ENCODE measurements around the gene ZNF775. TPM values are rescaled to one million over a fixed set of nuclear protein-coding genes. Genes with fewer than 3 reads are reported as not detected.

ZNF775 gene
- total RNA-seq, 2 experiments from 2014 or later = 4.5 to 5.2 TPM

DNA sequence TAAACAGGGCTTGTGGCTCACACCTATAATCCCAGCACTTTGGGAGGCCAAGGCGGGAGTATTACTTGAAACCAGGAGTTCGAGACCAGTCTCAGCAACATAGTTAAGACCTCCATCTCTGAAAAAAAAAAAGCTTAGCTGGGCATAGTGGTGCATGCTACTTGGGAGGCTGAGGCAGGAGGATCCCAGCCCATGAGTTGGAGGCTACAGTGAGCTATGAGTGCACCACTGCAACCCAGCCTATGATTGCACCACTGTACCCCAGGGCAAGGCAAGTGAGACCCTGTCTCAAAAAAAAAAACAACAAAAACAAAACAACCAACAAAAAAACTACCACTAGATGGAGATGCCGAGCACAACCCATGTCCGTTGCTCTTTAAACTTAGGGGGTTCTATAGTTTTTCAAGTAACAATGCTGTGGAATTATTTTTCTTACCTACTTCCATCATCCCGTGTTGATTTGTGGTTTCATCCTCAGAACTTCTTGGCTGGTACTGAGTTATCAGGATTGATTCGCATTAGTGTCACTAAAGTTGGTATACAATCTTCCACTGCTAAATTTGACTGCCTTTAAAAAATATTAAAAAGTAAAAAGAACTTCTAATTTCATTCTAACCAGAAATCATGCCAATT, 22.7 kb upstream of the ZNF775 start:
- Mint-ChIP-seq H3K36me3 (ENCODE audit: low read depth) (no peaks in the 10 kb centered on the region), H3K4me1 (ENCODE audit: low read depth) (peaks cover 40% of the 10 kb centered on the region), H3K4me3 (no peak overlapping the region), H3K27me3 (ENCODE audit: low read depth) (no peaks in the 10 kb centered on the region), H3K9me3 (no peaks in the 10 kb centered on the region), H3K27ac (no peak overlapping the region)
- CTCF ChIA-PET = interaction anchor here (0.6 to 4.7 kb wide), 20 partner anchors 10 to 422 kb away, joined by 3 to 22 read pairs (median 4); partner anchors contain the start of gene REPIN1
- peak; percentile 28 for DNase-seq
- intact Hi-C loops (cut with micrococcal nuclease) = loop anchor here (1.0 to 5.0 kb wide), 5 partner anchors 34 to 484 kb away; partner anchors contain the start of genes ACTR3C, ATP6V0E2 and LRRC61

DNA sequence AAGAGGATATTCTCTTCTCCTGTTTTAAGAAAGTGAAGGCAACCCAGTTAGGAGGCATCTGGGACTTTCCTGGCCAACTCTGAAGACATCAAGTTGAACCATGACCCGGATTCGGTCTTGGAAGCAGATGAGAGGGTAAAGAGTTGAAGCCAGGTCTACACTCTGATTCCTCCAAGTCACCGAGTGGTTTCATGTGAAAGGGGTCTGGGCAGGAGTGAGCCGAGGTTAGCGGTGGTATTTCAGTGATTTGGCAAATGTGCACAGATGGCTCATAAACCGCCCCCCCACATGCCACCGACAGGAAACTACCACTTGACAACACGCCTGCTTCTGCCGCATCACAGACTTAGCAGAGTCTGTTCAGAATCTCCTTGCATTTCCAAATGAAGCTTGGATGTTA, 21.9 kb upstream of the ZNF775 start:
- H3K4me3 Mint-ChIP-seq = peak overlapping the region; percentile 72

DNA sequence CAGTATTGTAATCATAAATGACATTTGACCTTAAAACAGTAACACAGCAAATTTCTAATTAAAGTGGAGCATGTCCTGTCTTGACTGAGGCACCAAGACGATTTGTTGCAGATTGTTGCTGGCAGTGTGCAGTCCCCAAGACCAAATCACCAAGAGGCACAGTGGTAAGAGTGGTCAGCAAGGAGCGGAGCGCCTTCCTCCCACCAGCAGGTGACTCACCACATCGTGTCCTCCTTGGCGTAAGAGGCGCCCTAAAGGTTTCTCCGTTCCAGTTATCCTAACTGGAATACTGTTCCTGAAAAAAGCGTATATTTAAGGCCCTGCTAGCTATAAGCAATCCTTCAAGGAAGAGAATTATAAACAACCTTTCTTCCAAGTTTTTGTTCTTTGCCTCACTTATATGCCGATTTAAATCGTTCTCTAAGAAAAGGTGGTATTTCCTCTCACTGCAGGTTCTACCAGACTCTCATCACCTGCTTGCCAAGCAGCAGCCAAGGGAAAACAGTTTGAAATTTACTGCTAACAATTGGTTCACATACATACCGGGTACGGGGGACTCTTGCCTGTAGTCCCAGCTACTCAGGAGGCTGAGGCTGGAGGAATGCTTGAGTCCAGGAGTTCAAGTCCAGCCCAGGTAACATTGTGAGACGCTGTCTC, 21.2 kb upstream of the ZNF775 start:
- DNase-seq = no peak
- H3K36me3 Mint-ChIP-seq (ENCODE audit: low read depth) = no peaks in the 10 kb centered on the region
- H3K27me3 Mint-ChIP-seq (ENCODE audit: low read depth) = no peaks in the 10 kb centered on the region
- no peaks in the 10 kb centered on the region for H3K9me3 Mint-ChIP-seq
- intact Hi-C loops (cut with micrococcal nuclease) = loop anchor here (1.0 to 5.0 kb wide), 8 partner anchors 10 to 486 kb away; partner anchors contain the start of genes ACTR3C, ATP6V0E2, LRRC61 and REPIN1
- H3K27ac Mint-ChIP-seq = peak overlapping the region; percentile 84
- H3K4me3 Mint-ChIP-seq = peak overlapping the region; percentile 72
- CTCF ChIA-PET = interaction anchor here (0.6 to 4.7 kb wide), 9 partner anchors 9 to 253 kb away, joined by 3 to 22 read pairs (median 4); partner anchors contain the start of gene REPIN1
- peaks cover 43% of the 10 kb centered on the region for H3K4me1 Mint-ChIP-seq (ENCODE audit: low read depth)

More for the DNA sequence above, 21.9 kb upstream of the ZNF775 start:
- no peaks in the 10 kb centered on the region for H3K36me3 Mint-ChIP-seq (ENCODE audit: low read depth)
- peaks cover 41% of the 10 kb centered on the region for H3K4me1 Mint-ChIP-seq (ENCODE audit: low read depth)
- DNase-seq = peak; percentile 82
- H3K27me3 Mint-ChIP-seq (ENCODE audit: low read depth) = no peaks in the 10 kb centered on the region
- peak overlapping the region; percentile 84 for H3K27ac Mint-ChIP-seq
- CTCF ChIA-PET = interaction anchor here (0.6 to 4.7 kb wide), 12 partner anchors 10 to 89 kb away, joined by 3 to 22 read pairs (median 4); partner anchors contain the start of gene REPIN1
- intact Hi-C loops (cut with micrococcal nuclease) = loop anchor here (1.0 to 5.0 kb wide), 8 partner anchors 11 to 485 kb away; partner anchors contain the start of genes ACTR3C, ATP6V0E2, LRRC61 and REPIN1
- H3K9me3 Mint-ChIP-seq = no peaks in the 10 kb centered on the region

DNA sequence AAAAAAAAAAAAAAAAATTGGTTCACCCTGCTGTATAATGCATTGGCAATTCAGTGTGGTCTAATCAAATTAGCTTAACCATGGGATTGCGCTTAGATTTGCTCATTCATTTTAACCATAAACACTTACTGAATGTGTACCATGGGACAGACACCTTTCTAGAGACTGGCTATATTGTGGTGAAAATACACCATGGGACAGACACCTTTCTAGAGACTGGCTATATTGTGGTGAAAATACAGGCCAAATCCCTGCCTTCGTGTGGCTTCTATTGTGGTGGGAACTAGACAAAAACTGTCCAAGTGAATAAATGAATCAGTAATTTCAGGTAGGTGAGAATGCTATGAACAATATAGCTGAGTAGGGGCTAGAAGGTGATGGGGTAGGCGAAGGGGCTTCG, 20.7 kb upstream of the ZNF775 start:
- Mint-ChIP-seq H3K36me3 (ENCODE audit: low read depth) (no peaks in the 10 kb centered on the region), H3K4me1 (ENCODE audit: low read depth) (peaks cover 43% of the 10 kb centered on the region), H3K27me3 (ENCODE audit: low read depth) (no peaks in the 10 kb centered on the region), H3K4me3 (no peak overlapping the region), H3K27ac (no peak overlapping the region), H3K9me3 (no peaks in the 10 kb centered on the region)
- no peak for DNase-seq
- CTCF ChIA-PET = interaction anchor here (0.6 to 4.7 kb wide), 5 partner anchors 9 to 252 kb away, joined by 3 to 22 read pairs (median 4); partner anchors contain the start of gene REPIN1
- intact Hi-C loops (cut with micrococcal nuclease) = loop anchor here (5.0 kb wide), 2 partner anchors 159 to 486 kb away; partner anchors contain the start of gene ATP6V0E2

DNA sequence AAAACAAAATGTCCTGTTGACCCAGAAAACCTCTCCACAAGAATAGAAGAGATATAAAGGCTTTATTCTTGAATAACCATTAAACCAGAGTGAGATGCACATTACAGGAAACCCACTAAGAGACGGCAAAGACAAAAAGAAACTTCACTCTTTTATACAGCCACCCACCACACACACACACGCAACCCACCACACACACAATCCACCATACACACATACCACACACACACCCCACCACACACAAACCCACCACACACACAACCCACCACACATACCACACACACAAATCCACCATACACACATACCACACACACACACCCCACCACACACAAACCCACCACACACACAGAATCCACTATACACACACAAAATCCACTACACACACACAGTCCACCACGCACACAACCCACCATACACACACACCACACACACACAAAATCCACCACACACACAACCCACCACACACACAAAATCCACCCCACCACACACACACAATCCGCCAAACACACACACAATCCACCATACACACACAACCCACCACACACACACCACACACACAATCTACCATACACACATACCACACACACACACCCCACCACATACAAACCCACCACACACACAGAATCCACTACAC, 20.0 kb upstream of the ZNF775 start:
- no peak overlapping the region for H3K27ac Mint-ChIP-seq

DNA sequence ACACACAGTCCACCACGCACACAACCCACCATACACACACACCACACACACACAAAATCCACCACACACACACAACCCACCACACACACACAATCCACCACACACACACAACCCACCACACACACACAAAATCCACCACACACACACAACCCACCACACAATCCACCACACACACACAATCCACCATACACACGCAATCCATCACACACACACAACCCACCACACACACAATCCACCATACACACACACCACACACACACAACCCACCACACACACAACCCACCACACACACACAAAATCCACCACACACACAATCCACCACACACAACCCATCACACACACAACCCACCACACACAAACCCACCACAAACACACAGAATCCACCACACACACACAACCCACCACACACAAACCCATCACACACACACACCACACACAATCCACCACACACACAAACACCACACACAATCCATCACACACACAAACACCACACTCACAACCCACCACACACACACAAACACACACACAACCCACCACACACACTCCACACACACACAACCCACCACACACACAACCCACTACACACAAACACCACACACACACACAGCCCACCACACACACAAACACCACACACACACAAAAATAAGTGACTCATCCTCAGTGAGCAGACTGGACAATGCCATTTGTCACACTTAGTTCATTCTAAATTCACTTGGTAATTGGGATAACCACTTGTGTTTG, 19.3 kb upstream of the ZNF775 start:
- H3K4me3 Mint-ChIP-seq = no peak overlapping the region
- no peaks in the 10 kb centered on the region for H3K36me3 Mint-ChIP-seq (ENCODE audit: low read depth)
- no peak overlapping the region for H3K27ac Mint-ChIP-seq
- no peaks in the 10 kb centered on the region for H3K27me3 Mint-ChIP-seq (ENCODE audit: low read depth)
- H3K4me1 Mint-ChIP-seq (ENCODE audit: low read depth) = peaks cover 50% of the 10 kb centered on the region
- no peaks in the 10 kb centered on the region for H3K9me3 Mint-ChIP-seq
- no peak for DNase-seq
- intact Hi-C loops (cut with micrococcal nuclease) = loop anchor here (5.0 kb wide), 2 partner anchors 158 to 487 kb away; partner anchors contain the start of gene ATP6V0E2
- CTCF ChIA-PET = no interaction called here

More for the DNA sequence above, 20.0 kb upstream of the ZNF775 start:
- H3K4me3 Mint-ChIP-seq = no peak overlapping the region
- H3K27me3 Mint-ChIP-seq (ENCODE audit: low read depth) = no peaks in the 10 kb centered on the region
- no peaks in the 10 kb centered on the region for H3K9me3 Mint-ChIP-seq
- DNase-seq = no peak
- H3K4me1 Mint-ChIP-seq (ENCODE audit: low read depth) = peaks cover 47% of the 10 kb centered on the region
- no peaks in the 10 kb centered on the region for H3K36me3 Mint-ChIP-seq (ENCODE audit: low read depth)
- intact Hi-C loops (cut with micrococcal nuclease) = loop anchor here (5.0 kb wide), 2 partner anchors 158 to 487 kb away; partner anchors contain the start of gene ATP6V0E2
- CTCF ChIA-PET = interaction anchor here (1.7 to 4.7 kb wide), 2 partner anchors 10 to 74 kb away, joined by 3 to 22 read pairs; partner anchors contain the start of gene REPIN1

DNA sequence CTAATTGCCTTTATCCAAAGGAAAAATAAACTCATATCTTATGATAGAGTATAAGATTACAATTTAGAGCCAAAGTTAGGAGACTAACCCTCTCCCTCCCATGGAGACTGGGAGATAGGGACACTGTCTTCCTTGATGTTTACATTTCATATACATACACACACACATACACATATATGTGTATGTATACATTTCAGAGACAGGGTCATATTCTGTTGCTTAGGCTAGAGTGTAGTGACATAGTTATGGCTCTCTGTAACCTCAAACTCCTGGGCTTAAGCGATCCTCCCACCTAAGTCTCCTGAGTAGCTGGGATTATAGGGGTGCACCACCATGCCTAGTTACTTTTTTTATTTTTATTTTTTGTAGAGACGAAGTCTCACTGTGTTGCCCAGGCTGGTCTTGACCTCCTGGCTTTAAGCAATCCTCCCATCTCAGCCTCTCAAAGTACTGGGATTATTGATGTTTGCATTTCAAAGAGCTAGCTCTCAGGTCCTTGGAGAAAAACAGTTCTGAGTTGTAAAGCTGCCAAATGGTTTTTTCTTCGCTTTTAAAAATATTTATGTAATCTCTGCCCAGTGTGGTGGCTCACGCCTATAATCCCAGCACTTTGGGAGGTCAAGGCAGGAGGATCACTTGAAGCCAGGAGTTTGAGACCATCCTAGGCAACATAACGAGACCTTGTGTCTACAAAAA, 18.6 kb upstream of the ZNF775 start:
- H3K27ac Mint-ChIP-seq = no peak overlapping the region
- no peak overlapping the region for H3K4me3 Mint-ChIP-seq
- no peaks in the 10 kb centered on the region for H3K36me3 Mint-ChIP-seq (ENCODE audit: low read depth)

DNA sequence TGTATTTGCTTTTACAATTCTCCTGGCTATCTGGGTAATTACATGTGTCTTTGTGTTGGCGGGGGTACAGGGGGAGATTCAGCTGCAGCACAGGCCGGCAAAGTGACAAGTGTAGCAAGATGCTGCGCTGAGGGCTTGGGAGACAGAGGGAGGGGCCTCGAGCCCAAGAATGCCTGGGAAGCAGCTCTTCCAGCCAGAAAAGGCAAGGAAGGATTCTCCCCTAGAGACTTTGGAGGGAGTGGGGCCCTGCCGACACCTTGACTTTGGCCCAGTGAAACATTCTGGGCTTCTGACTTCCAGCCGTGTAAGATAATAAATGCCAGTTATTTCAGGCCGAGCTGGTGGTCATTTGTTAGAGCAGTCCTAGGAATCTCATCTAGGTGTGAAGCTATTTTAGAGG, 17.7 kb upstream of the ZNF775 start:
- no peak overlapping the region for H3K4me3 Mint-ChIP-seq
- DNase-seq = no peak
- intact Hi-C loops (cut with micrococcal nuclease) = no loop called here
- H3K9me3 Mint-ChIP-seq = no peaks in the 10 kb centered on the region
- H3K4me1 Mint-ChIP-seq (ENCODE audit: low read depth) = peaks cover 58% of the 10 kb centered on the region
- no peaks in the 10 kb centered on the region for H3K27me3 Mint-ChIP-seq (ENCODE audit: low read depth)
- H3K36me3 Mint-ChIP-seq (ENCODE audit: low read depth) = no peaks in the 10 kb centered on the region
- CTCF ChIA-PET = interaction anchor here (1.4 kb wide), 1 partner anchor 60 kb away, joined by 4 read pairs; no protein-coding TSS in a partner anchor
- H3K27ac Mint-ChIP-seq = no peak overlapping the region

More for the DNA sequence above, 18.6 kb upstream of the ZNF775 start:
- CTCF ChIA-PET = interaction anchor here (1.4 kb wide), 1 partner anchor 61 kb away, joined by 4 read pairs; no protein-coding TSS in a partner anchor
- Mint-ChIP-seq H3K4me1 (ENCODE audit: low read depth) (peaks cover 54% of the 10 kb centered on the region), H3K27me3 (ENCODE audit: low read depth) (no peaks in the 10 kb centered on the region), H3K9me3 (no peaks in the 10 kb centered on the region)
- DNase-seq = no peak
- intact Hi-C loops (cut with micrococcal nuclease) = no loop called here

DNA sequence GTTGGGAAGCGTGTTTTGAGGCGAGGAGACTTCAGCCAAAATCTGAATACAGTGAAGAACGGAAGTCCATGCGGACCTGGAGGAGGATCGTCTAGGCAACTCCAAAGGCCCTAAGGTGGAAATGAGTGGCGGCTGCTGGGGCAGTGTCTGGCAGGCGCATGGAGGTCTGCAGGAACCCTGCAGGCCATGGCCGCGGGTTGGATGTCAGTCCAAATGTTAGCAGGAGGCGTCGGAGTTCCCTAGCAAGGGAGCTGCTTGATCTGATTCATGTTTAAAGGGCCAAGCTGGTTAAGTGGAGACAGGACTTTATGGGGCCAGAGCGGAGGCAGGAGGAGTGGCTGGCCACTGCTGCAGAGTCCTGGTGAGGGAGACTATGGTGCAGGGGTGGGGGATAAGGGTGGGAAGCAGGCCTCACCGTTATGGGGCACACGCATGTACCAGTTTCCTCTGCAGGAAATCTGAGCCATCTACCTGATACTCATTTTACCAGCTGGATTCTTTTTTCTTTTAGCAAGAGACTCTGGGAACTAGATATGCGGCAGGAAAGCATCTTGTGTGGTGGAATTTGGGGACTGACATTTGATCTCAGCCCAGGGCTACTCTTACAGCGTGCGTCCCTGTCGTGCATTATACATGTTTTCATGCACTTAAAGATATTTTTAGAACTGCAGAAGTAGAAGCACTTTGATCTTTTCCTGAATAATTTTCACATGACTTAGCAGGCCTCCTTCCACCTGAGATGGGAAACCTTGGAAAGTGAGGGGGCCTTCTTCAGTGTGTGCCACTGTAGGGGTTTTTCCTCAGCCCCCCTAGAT, 17.1 kb upstream of the ZNF775 start:
- no peaks in the 10 kb centered on the region for H3K36me3 Mint-ChIP-seq (ENCODE audit: low read depth)
- intact Hi-C loops (cut with micrococcal nuclease) = no loop called here
- H3K27ac Mint-ChIP-seq = no peak overlapping the region
- no peak overlapping the region for H3K4me3 Mint-ChIP-seq
- H3K27me3 Mint-ChIP-seq (ENCODE audit: low read depth) = no peaks in the 10 kb centered on the region
- DNase-seq = no peak
- H3K9me3 Mint-ChIP-seq = no peaks in the 10 kb centered on the region
- H3K4me1 Mint-ChIP-seq (ENCODE audit: low read depth) = peaks cover 55% of the 10 kb centered on the region
- CTCF ChIA-PET = interaction anchor here (0.7 to 1.4 kb wide), 2 partner anchors 9 to 60 kb away, joined by 3 to 4 read pairs; no protein-coding TSS in a partner anchor

DNA sequence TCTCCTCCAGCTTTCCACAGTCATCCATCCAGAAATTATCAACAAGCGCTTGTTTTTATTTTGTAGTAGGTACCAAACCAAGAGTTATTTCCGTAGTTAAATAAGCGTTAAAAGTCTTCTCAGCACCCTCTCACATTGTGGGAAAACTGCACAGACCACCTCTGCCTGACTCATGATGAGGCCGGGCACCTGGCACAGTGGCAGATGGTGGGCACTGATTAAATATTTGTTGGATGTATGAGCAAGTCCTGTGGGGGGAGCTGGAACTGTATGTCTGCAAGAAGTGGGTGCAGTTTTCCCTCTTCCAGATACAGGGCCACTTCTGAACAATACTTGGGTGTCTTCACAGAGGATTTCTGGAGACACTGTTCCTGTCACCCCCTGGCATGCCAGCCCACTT, 15.8 kb upstream of the ZNF775 start:
- CTCF ChIA-PET = no interaction called here
- Mint-ChIP-seq H3K9me3 (no peaks in the 10 kb centered on the region), H3K27ac (no peak overlapping the region), H3K4me3 (no peak overlapping the region), H3K4me1 (ENCODE audit: low read depth) (peaks cover 51% of the 10 kb centered on the region), H3K36me3 (ENCODE audit: low read depth) (no peaks in the 10 kb centered on the region), H3K27me3 (ENCODE audit: low read depth) (no peaks in the 10 kb centered on the region)
- DNase-seq = no peak
- intact Hi-C loops (cut with micrococcal nuclease) = no loop called here

Data from activated naive CD4-positive, alpha-beta T cell treated with anti-CD3 and anti-CD28 coated beads for 36 hours (primary cell).